Body of pancreas (tissue), 4 donors: ENCODE results near the gene LPAR2. TPM values are rescaled to one million over a fixed set of nuclear protein-coding genes. Genes with fewer than 3 reads are reported as not detected.

Source experiments
- ATAC-seq: fragments of 150-250 bp; one replicate; pipeline ENCODE4 v1.9.1; 2016
- DNase-seq, 4 donors: peaks; one replicate each; pipeline ENCODE4 v3.0.0-alpha.2; 2019
- H3K27ac ChIP-seq, 4 donors: fragments of 200-600 bp; sonication (generic); 1 replicate in 3 of 4; 2 replicates in 1 of 4; pipeline versions ENCODE4 v1.5.1 to v1.6.1; 2016 to 2019; ENCODE audit warnings: mild to moderate bottlenecking in 1 of 4, mixed read lengths in 1 of 4, moderate library complexity in 1 of 4
- H3K27me3 ChIP-seq, 2 donors: fragments of 200-600 bp; sonication (generic); one replicate each; pipeline ENCODE4 v1.6.0; 2016; ENCODE audit warnings: mild to moderate bottlenecking in 1 of 2
- H3K36me3 ChIP-seq, 2 donors: fragments of 200-600 bp; sonication (generic); replicated peaks in 1 of 2; 2 replicates each; pipeline ENCODE4 v1.5.1; 2016; ENCODE audit warnings: low read depth in 2 of 2; ENCODE audit not compliant: insufficient read depth in 1 of 2
- H3K4me1 ChIP-seq: fragments of 200-600 bp; sonication (generic); one replicate; pipeline ENCODE4 v1.6.0; 2016
- H3K4me3 ChIP-seq, 2 donors: fragments of 200-600 bp; sonication (generic); 1 replicate in 1 of 2; 2 replicates in 1 of 2; pipeline ENCODE4 v1.5.1; 2016 to 2019
- H3K9me3 ChIP-seq, 3 donors: fragments of 200-600 bp; sonication (generic); 1 replicate in 2 of 3; 2 replicates in 1 of 3; pipeline ENCODE4 v1.5.1; 2016
- CTCF ChIP-seq, 7 experiments: fragments of 450-650 bp in 4 of 7; fragments of 200-600 bp in 3 of 7; sonication (generic) in 3 of 7; IDR thresholded peaks; one replicate each; pipeline ENCODE4 v1.5.1; 2016 to 2019; ENCODE audit warnings: antibody characterized with exemption in 7 of 7
- POLR2A ChIP-seq, 3 donors: fragments of 450-650 bp; IDR thresholded peaks; one replicate each; pipeline ENCODE4 v1.6.1; 2016; ENCODE audit warnings: antibody characterized with exemption in 3 of 3, mild to moderate bottlenecking in 2 of 3
- WGBS, 2 donors: methylation state at CpG; one replicate each; pipeline ENCODE4 v1.1.5; 2017; 5-methylcytosine and 5-hydroxymethylcytosine counted together
- intact Hi-C: fragments of 100-400 bp; cut with DNase I; formaldehyde crosslinking; loops from one replicate; pipeline ENCODE4 v1.15.1; 2023
- total RNA-seq, 2 donors: library from RNA; depleted of rRNA; stranded (reverse); fragments of >200 nt; gene quantifications; one replicate each; pipeline ENCODE4 v1.1.0, GENCODE V29; 2016

Gene LPAR2
- total RNA-seq, 2 donors from 2014 or later = 14.3 to 20.8 TPM

GRCh38 chr19:19651076-19651475 lies 23.1 kb upstream of the LPAR2 start:
- ATAC-seq (no peak), DNase-seq (no peak)
- Histone ChIP-seq H3K36me3 (peaks cover 41 to 64% of the 10 kb centered on the region in 2 donors), H3K9me3 (no peaks in the 10 kb centered on the region), H3K4me3 (no peak overlapping the region), H3K27me3 (no peaks in the 10 kb centered on the region), H3K27ac (no peak overlapping the region), H3K4me1 (no peaks in the 10 kb centered on the region)
- TF ChIP-seq CTCF (IDR thresholded peaks at IDR 0.05) (no peak), POLR2A (IDR thresholded peaks at IDR 0.05) (no peak)
- WGBS, 2 donors = 63 to 87% methylated on average over 9 to 13 of the region's 13 CpGs
- intact Hi-C loops = no loop called here

- TF ChIP-seq CTCF (IDR thresholded peaks at IDR 0.05) = no peak
- no peak for TF ChIP-seq POLR2A (IDR thresholded peaks at IDR 0.05)
- Histone ChIP-seq H3K9me3 (no peaks in the 10 kb centered on the region), H3K27me3 (no peaks in the 10 kb centered on the region), H3K4me3 (no peak overlapping the region), H3K4me1 (no peaks in the 10 kb centered on the region), H3K27ac (no peak overlapping the region), H3K36me3 (peaks cover 36 to 63% of the 10 kb centered on the region in 2 donors)
- ATAC-seq = no peak
- 91 to 98% methylated on average over 5 to 9 of the region's 9 CpGs for WGBS, 2 donors
- intact Hi-C loops = no loop called here
- no peak for DNase-seq
These were observed 22.3 kb upstream of the LPAR2 start for GRCh38 chr19:19650331-19650730.

GRCh38 chr19:19649580-19649995 lies 21.6 kb upstream of the LPAR2 start:
- no peak for DNase-seq
- H3K4me3 ChIP-seq = no peak overlapping the region
- intact Hi-C loops = loop anchor here (5.0 kb wide), 1 partner anchor 122 kb away; the partner anchor contains the start of gene YJEFN3
- TF ChIP-seq CTCF (IDR thresholded peaks at IDR 0.05) (no peak), POLR2A (IDR thresholded peaks at IDR 0.05) (no peak)
- no peak overlapping the region for H3K27ac ChIP-seq
- H3K4me1 ChIP-seq = no peaks in the 10 kb centered on the region
- 93 to 100% methylated on average over 3 to 21 of the region's 22 CpGs for WGBS, 2 donors
- peaks cover 29 to 55% of the 10 kb centered on the region in 2 donors for H3K36me3 ChIP-seq
- no peaks in the 10 kb centered on the region for H3K27me3 ChIP-seq
- no peaks in the 10 kb centered on the region for H3K9me3 ChIP-seq
- no peak for ATAC-seq

- Histone ChIP-seq H3K27me3 (no peaks in the 10 kb centered on the region), H3K27ac (no peak overlapping the region), H3K36me3 (peaks cover 24 to 52% of the 10 kb centered on the region in 2 donors), H3K4me1 (peaks cover under 1% of the 10 kb centered on the region), H3K9me3 (no peaks in the 10 kb centered on the region), H3K4me3 (no peak overlapping the region)
- no peak for DNase-seq
- TF ChIP-seq CTCF (IDR thresholded peaks at IDR 0.05) (no peak), POLR2A (IDR thresholded peaks at IDR 0.05) (no peak)
- WGBS, 2 donors = 88 to 91% methylated on average over 6 of the region's 6 CpGs
- intact Hi-C loops = loop anchor here (5.0 kb wide), 1 partner anchor 122 kb away; the partner anchor contains the start of gene YJEFN3
- ATAC-seq = no peak
These were observed 21.1 kb upstream of the LPAR2 start for GRCh38 chr19:19649155-19649554.
